Gastrocnemius medialis (tissue), 4 donors: Measurements from ENCODE around the gene C4orf50. TPM values are rescaled to one million over a fixed set of nuclear protein-coding genes. Genes with fewer than 3 reads are reported as not detected.

Experiments
- ATAC-seq, 2 donors: fragments of 150-250 bp; one replicate each; pipeline ENCODE4 v1.9.1; 2016
- DNase-seq, 2 donors: peaks; one replicate each; pipeline ENCODE4 v3.0.0-alpha.2; 2019
- H3K27ac ChIP-seq, 4 donors: fragments of 200-600 bp; sonication (generic); 1 replicate in 1 of 4; 2 replicates in 3 of 4; pipeline ENCODE4 v1.5.1; 2016 to 2018; ENCODE audit warnings: mild to moderate bottlenecking in 2 of 4, moderate library complexity in 1 of 4
- H3K27me3 ChIP-seq, 3 donors: fragments of 200-600 bp; sonication (generic) in 2 of 3; 1 replicate in 1 of 3; 2 replicates in 2 of 3; pipeline versions ENCODE4 v1.5.1 to v1.6.0; 2016 to 2019; ENCODE audit warnings: mild to moderate bottlenecking in 1 of 3, moderate library complexity in 1 of 3
- H3K36me3 ChIP-seq, 2 donors: fragments of 200-600 bp; sonication (generic) in 1 of 2; one replicate each; pipeline ENCODE4 v1.5.1; 2017 to 2018
- H3K4me1 ChIP-seq, 2 donors: fragments of 200-600 bp; sonication (generic) in 1 of 2; one replicate each; pipeline ENCODE4 v1.5.1; 2016 to 2017; ENCODE audit warnings: mild to moderate bottlenecking in 2 of 2
- H3K4me3 ChIP-seq, 4 donors: fragments of 200-600 bp; sonication (generic) in 3 of 4; 1 replicate in 1 of 4; 2 replicates in 3 of 4; pipeline ENCODE4 v1.5.1; 2016 to 2019; ENCODE audit warnings: mild to moderate bottlenecking in 2 of 4
- H3K9me3 ChIP-seq, 3 donors: fragments of 200-600 bp; sonication (generic) in 2 of 3; 1 replicate in 1 of 3; 2 replicates in 2 of 3; pipeline ENCODE4 v1.5.1; 2016 to 2019
- POLR2A ChIP-seq, 2 donors: fragments of 450-650 bp; IDR thresholded peaks; one replicate each; pipeline ENCODE4 v1.6.1; 2017; ENCODE audit warnings: antibody characterized with exemption in 2 of 2, mild to moderate bottlenecking in 2 of 2, moderate library complexity in 2 of 2
- in situ Hi-C, 4 donors: fragments of 200-750 bp; cut with MboI; loops; one replicate each; pipeline versions ENCODE4 v1.15.0 to v1.8.0; 2017; ENCODE audit warnings: low sequenced_read_pairs in 4 of 4
- intact Hi-C: fragments of 100-400 bp; cut with DNase I; formaldehyde crosslinking; loops from one replicate; pipeline ENCODE4 v1.15.1; 2023; ENCODE audit warnings: low total_unique reads
- total RNA-seq, 4 donors: library from RNA; depleted of rRNA; stranded (reverse); fragments of >200 nt; gene quantifications; one replicate each; pipeline versions ENCODE4 v1.1.0 to v1.2.3, GENCODE V29; 2016
- TF ChIP-seq, protein P1 (sequence below), 5 experiments: fragments of 450-650 bp in 3 of 5; fragments of 200-600 bp in 2 of 5; sonication (generic) in 2 of 5; IDR thresholded peaks in 4 of 5; conservative IDR thresholded peaks in 1 of 5; 1 replicate in 4 of 5; 2 replicates in 1 of 5; pipeline ENCODE4 v1.5.1; 2016 to 2019; ENCODE audit warnings: antibody characterized with exemption in 5 of 5, mild to moderate bottlenecking in 3 of 5, moderate library complexity in 3 of 5

C4orf50 gene
- total RNA-seq, 4 donors from 2014 or later = 0.03 TPM; not detected in 3

- no peak for ATAC-seq
- no peak for DNase-seq
- in situ Hi-C loops = no loop called here
These were observed 72.3 kb downstream of the C4orf50 start for GRCh38 chr4:5945936-5946335.

DNA sequence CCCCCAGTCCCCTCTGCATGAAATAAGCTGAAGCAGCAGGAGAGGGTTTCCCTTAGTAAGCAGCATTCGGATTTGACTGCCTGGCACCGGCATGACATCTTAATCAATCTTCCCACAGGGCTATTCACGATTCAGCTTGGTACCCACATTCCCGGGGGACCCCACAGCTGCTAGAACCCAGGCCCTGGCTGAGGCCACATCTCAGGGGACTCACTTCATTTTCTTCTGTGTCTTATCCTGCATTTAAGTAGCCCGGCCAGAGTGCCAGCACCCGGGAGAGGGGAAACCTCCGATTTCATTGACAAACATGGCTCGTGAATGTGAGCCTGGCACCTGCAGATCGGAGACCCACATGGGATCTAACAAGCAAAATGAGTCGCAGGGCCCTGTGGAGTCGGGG is 73.1 kb downstream of the C4orf50 start:
- Histone ChIP-seq H3K36me3 (no peaks in the 10 kb centered on the region), H3K27ac (no peak overlapping the region), H3K4me3 (no peak overlapping the region), H3K9me3 (no peaks in the 10 kb centered on the region), H3K4me1 (no peaks in the 10 kb centered on the region), H3K27me3 (peaks cover 0 to 8% (median 0%) of the 10 kb centered on the region in 3 donors)
- no peak for TF ChIP-seq POLR2A (IDR thresholded peaks at IDR 0.05)
- TF ChIP-seq, protein P1, sequence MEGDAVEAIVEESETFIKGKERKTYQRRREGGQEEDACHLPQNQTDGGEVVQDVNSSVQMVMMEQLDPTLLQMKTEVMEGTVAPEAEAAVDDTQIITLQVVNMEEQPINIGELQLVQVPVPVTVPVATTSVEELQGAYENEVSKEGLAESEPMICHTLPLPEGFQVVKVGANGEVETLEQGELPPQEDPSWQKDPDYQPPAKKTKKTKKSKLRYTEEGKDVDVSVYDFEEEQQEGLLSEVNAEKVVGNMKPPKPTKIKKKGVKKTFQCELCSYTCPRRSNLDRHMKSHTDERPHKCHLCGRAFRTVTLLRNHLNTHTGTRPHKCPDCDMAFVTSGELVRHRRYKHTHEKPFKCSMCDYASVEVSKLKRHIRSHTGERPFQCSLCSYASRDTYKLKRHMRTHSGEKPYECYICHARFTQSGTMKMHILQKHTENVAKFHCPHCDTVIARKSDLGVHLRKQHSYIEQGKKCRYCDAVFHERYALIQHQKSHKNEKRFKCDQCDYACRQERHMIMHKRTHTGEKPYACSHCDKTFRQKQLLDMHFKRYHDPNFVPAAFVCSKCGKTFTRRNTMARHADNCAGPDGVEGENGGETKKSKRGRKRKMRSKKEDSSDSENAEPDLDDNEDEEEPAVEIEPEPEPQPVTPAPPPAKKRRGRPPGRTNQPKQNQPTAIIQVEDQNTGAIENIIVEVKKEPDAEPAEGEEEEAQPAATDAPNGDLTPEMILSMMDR (IDR thresholded peaks at IDR 0.05 in 4 of 5, conservative IDR thresholded peaks at IDR 0.05 in 1 of 5) = no peak
- DNase-seq (no peak), ATAC-seq (no peak)
- intact Hi-C loops (no loop called here), in situ Hi-C loops (no loop called here)

More at GRCh38 chr4:5945936-5946335, 72.3 kb downstream of the C4orf50 start:
- Histone ChIP-seq H3K27ac (no peak overlapping the region), H3K27me3 (peaks cover 0 to 8% (median 0%) of the 10 kb centered on the region in 3 donors), H3K4me3 (no peak overlapping the region), H3K4me1 (no peaks in the 10 kb centered on the region), H3K36me3 (no peaks in the 10 kb centered on the region), H3K9me3 (no peaks in the 10 kb centered on the region)
- intact Hi-C loops = no loop called here
- no peak for TF ChIP-seq POLR2A (IDR thresholded peaks at IDR 0.05)
- TF ChIP-seq, protein P1 (IDR thresholded peaks at IDR 0.05 in 4 of 5, conservative IDR thresholded peaks at IDR 0.05 in 1 of 5) = no peak

- Histone ChIP-seq H3K9me3 (no peaks in the 10 kb centered on the region), H3K4me1 (no peaks in the 10 kb centered on the region), H3K36me3 (no peaks in the 10 kb centered on the region), H3K4me3 (no peak overlapping the region), H3K27me3 (peaks cover 0 to 8% (median 0%) of the 10 kb centered on the region in 3 donors), H3K27ac (no peak overlapping the region)
- DNase-seq (no peak), ATAC-seq (no peak)
- intact Hi-C loops (no loop called here), in situ Hi-C loops (no loop called here)
- TF ChIP-seq POLR2A (IDR thresholded peaks at IDR 0.05) = no peak
- TF ChIP-seq, protein P1 (IDR thresholded peaks at IDR 0.05 in 4 of 5, conservative IDR thresholded peaks at IDR 0.05 in 1 of 5) = no peak
These were observed 74.7 kb downstream of the C4orf50 start for GRCh38 chr4:5943561-5943960.

GRCh38 chr4:5942947-5943346 is 75.3 kb downstream of the C4orf50 start:
- Histone ChIP-seq H3K4me3 (no peak overlapping the region), H3K36me3 (no peaks in the 10 kb centered on the region), H3K27me3 (peaks cover 0 to 8% (median 0%) of the 10 kb centered on the region in 3 donors), H3K27ac (no peak overlapping the region), H3K9me3 (no peaks in the 10 kb centered on the region), H3K4me1 (no peaks in the 10 kb centered on the region)
- ATAC-seq (no peak), DNase-seq (no peak)
- intact Hi-C loops = no loop called here
- TF ChIP-seq, protein P1 (IDR thresholded peaks at IDR 0.05 in 4 of 5, conservative IDR thresholded peaks at IDR 0.05 in 1 of 5) = no peak
- TF ChIP-seq POLR2A (IDR thresholded peaks at IDR 0.05) = no peak
- in situ Hi-C loops = no loop called here

GRCh38 chr4:5941601-5942000 is 76.6 kb downstream of the C4orf50 start:
- H3K9me3 ChIP-seq = no peaks in the 10 kb centered on the region
- in situ Hi-C loops (no loop called here), intact Hi-C loops (no loop called here)
- H3K4me1 ChIP-seq = no peaks in the 10 kb centered on the region
- H3K36me3 ChIP-seq = no peaks in the 10 kb centered on the region
- no peak for ATAC-seq
- peaks cover 0 to 4% (median 0%) of the 10 kb centered on the region in 3 donors for H3K27me3 ChIP-seq
- H3K27ac ChIP-seq = no peak overlapping the region
- DNase-seq = no peak
- TF ChIP-seq POLR2A (IDR thresholded peaks at IDR 0.05) = no peak
- TF ChIP-seq, protein P1 (IDR thresholded peaks at IDR 0.05 in 4 of 5, conservative IDR thresholded peaks at IDR 0.05 in 1 of 5) = no peak
- H3K4me3 ChIP-seq = no peak overlapping the region
